Loucy (cell line): ENCODE results near the gene DLG2.

Experiments
- H2AFZ ChIP-seq: fragments of 200-600 bp; sonication (generic); 2 replicates; pipeline ENCODE4 v1.6.0; 2016; ENCODE audit warnings: antibody characterized with exemption, mild to moderate bottlenecking, low read length, moderate library complexity
- H3F3A ChIP-seq: fragments of 200-600 bp; 2 replicates; pipeline ENCODE4 v1.6.0; 2016; ENCODE audit warnings: antibody characterized with exemption, low read depth, mild to moderate bottlenecking
- H3K27me3 ChIP-seq: fragments of 200-600 bp; sonication (generic); 2 replicates; pipeline ENCODE4 v1.6.1; 2014; ENCODE audit warnings: low read length, mild to moderate bottlenecking; ENCODE audit not compliant: insufficient read depth, poor library complexity, severe bottlenecking
- H3K36me3 ChIP-seq: fragments of 200-600 bp; sonication (generic); 2 replicates; pipeline ENCODE4 v1.6.1; 2016; ENCODE audit warnings: low read length; ENCODE audit not compliant: insufficient read depth
- H3K4me1 ChIP-seq: fragments of 200-600 bp; sonication (generic); 2 replicates; pipeline ENCODE4 v1.5.1; 2014; ENCODE audit warnings: low read length, mild to moderate bottlenecking; ENCODE audit not compliant: insufficient read depth, poor library complexity, severe bottlenecking
- H3K4me2 ChIP-seq: fragments of 200-600 bp; sonication (generic); 2 replicates; pipeline ENCODE4 v1.6.0; 2014; ENCODE audit warnings: antibody characterized with exemption, low read length, low read depth, mild to moderate bottlenecking; ENCODE audit not compliant: poor library complexity, severe bottlenecking
- H3K4me3 ChIP-seq: fragments of 200-600 bp; sonication (generic); 2 replicates; pipeline ENCODE4 v1.5.1; 2014; ENCODE audit warnings: low read length, mild to moderate bottlenecking, mixed read lengths; ENCODE audit not compliant: poor library complexity, severe bottlenecking
- H3K79me2 ChIP-seq: fragments of 200-600 bp; sonication (generic); 2 replicates; pipeline ENCODE4 v1.6.1; 2014; ENCODE audit warnings: low read length; ENCODE audit not compliant: insufficient read depth
- H3K9ac ChIP-seq: fragments of 200-600 bp; sonication (generic); 2 replicates; pipeline ENCODE4 v1.6.0; 2014; ENCODE audit warnings: mild to moderate bottlenecking, low read depth, low read length, moderate library complexity; ENCODE audit not compliant: poor library complexity, severe bottlenecking
- H3K9me2 ChIP-seq: fragments of 200-600 bp; sonication (generic); replicated peaks from 2 replicates; pipeline ENCODE4 v1.6.1; 2016; ENCODE audit warnings: low read depth, low read length, mixed read lengths
- H3K9me3 ChIP-seq: fragments of 200-600 bp; sonication (generic); 2 replicates; pipeline ENCODE4 v1.6.1; 2014; ENCODE audit warnings: mild to moderate bottlenecking, antibody characterized with exemption, low read length, low read depth; ENCODE audit not compliant: insufficient read depth
- H4K20me1 ChIP-seq: fragments of 200-600 bp; sonication (generic); 2 replicates; pipeline ENCODE4 v1.6.0; 2014; ENCODE audit warnings: antibody characterized with exemption, low read length, mild to moderate bottlenecking; ENCODE audit not compliant: insufficient read depth, poor library complexity, severe bottlenecking
- CTCF ChIP-seq: fragments of 200-600 bp; sonication (generic); conservative IDR thresholded peaks from 2 replicates; pipeline ENCODE4 v1.5.1; 2014; ENCODE audit warnings: mild to moderate bottlenecking, antibody characterized with exemption, low read length
- EZH2phosphoT487 ChIP-seq: fragments of 200-600 bp; IDR thresholded peaks from 2 replicates; pipeline ENCODE4 v1.6.1; 2018; ENCODE audit warnings: antibody characterized with exemption, mild to moderate bottlenecking, moderate library complexity, borderline replicate concordance

Gene DLG2

GRCh38 chr11:84588131-84588829 is 1038.9 kb downstream of the DLG2 start:
- no peak overlapping the region for H3K4me3 ChIP-seq
- TF ChIP-seq CTCF = no peak
- no peak for TF ChIP-seq EZH2phosphoT487
- H4K20me1 ChIP-seq = no peaks in the 10 kb centered on the region
- no peak overlapping the region for H2AFZ ChIP-seq
- no peaks in the 10 kb centered on the region for H3K4me1 ChIP-seq
- H3K9ac ChIP-seq = no peak overlapping the region
- no peaks in the 10 kb centered on the region for H3K36me3 ChIP-seq
- no peaks in the 10 kb centered on the region for H3K9me3 ChIP-seq
- no peaks in the 10 kb centered on the region for H3K27me3 ChIP-seq
- H3K79me2 ChIP-seq = no peaks in the 10 kb centered on the region
- no peaks in the 10 kb centered on the region for H3F3A ChIP-seq
- H3K4me2 ChIP-seq = no peak overlapping the region
- no peaks in the 10 kb centered on the region for H3K9me2 ChIP-seq

- H3K27me3 ChIP-seq = no peaks in the 10 kb centered on the region
- H3K79me2 ChIP-seq = no peaks in the 10 kb centered on the region
- no peaks in the 10 kb centered on the region for H3K9me3 ChIP-seq
- H3K4me3 ChIP-seq = no peak overlapping the region
- no peak for TF ChIP-seq EZH2phosphoT487
- no peak for TF ChIP-seq CTCF
- H3K9ac ChIP-seq = no peak overlapping the region
- H3F3A ChIP-seq = no peaks in the 10 kb centered on the region
- peaks cover 21% of the 10 kb centered on the region for H3K4me1 ChIP-seq
- H4K20me1 ChIP-seq = no peaks in the 10 kb centered on the region
- no peaks in the 10 kb centered on the region for H3K9me2 ChIP-seq
- no peak overlapping the region for H2AFZ ChIP-seq
- H3K36me3 ChIP-seq = no peaks in the 10 kb centered on the region
- H3K4me2 ChIP-seq = no peak overlapping the region
These were observed 1044.0 kb downstream of the DLG2 start for GRCh38 chr11:84583106-84583505.

- H3K79me2 ChIP-seq = no peaks in the 10 kb centered on the region
- H3K4me2 ChIP-seq = peak overlapping the region; percentile 61
- H3K9me2 ChIP-seq = no peaks in the 10 kb centered on the region
- TF ChIP-seq EZH2phosphoT487 (no peak), CTCF (no peak)
- H2AFZ ChIP-seq = no peak overlapping the region
- H3F3A ChIP-seq = no peaks in the 10 kb centered on the region
- no peaks in the 10 kb centered on the region for H3K36me3 ChIP-seq
- H3K9me3 ChIP-seq = no peaks in the 10 kb centered on the region
- peaks cover 21% of the 10 kb centered on the region for H3K4me1 ChIP-seq
- no peak overlapping the region for H3K4me3 ChIP-seq
- no peaks in the 10 kb centered on the region for H3K27me3 ChIP-seq
- no peaks in the 10 kb centered on the region for H4K20me1 ChIP-seq
- H3K9ac ChIP-seq = no peak overlapping the region
These were observed 1046.1 kb downstream of the DLG2 start for GRCh38 chr11:84581083-84581482.
